ENCODE data around the gene PTPRK.

Gene PTPRK

GRCh38 chr6:128284128-128284527, 236.3 kb downstream of the PTPRK start:
- Histone ChIP-seq H3K9me3 (no peaks in the 10 kb centered on the region), H3K36me3 (no peaks in the 10 kb centered on the region), H3K27ac (no peak overlapping the region), H3K4me1 (peaks cover 0 to 11% (median 0%) of the 10 kb centered on the region in 4 donors), H3K27me3 (no peaks in the 10 kb centered on the region), H3K4me3 (no peak overlapping the region)
- TF ChIP-seq CTCF (IDR thresholded peaks at IDR 0.05): no peak
- no peak for DNase-seq
- intact Hi-C loops (cut with DNase I; ENCODE audit: low total_unique reads): no loop called here

GRCh38 chr6:128282961-128283360, 237.4 kb downstream of the PTPRK start:
- no peak overlapping the region for H3K27ac ChIP-seq
- H3K9me3 ChIP-seq: no peaks in the 10 kb centered on the region
- intact Hi-C loops (cut with DNase I; ENCODE audit: low total_unique reads): no loop called here
- H3K4me1 ChIP-seq: peaks cover 0 to 11% (median 0%) of the 10 kb centered on the region in 4 donors
- TF ChIP-seq CTCF (IDR thresholded peaks at IDR 0.05): no peak
- DNase-seq: no peak
- no peak overlapping the region for H3K4me3 ChIP-seq
- H3K27me3 ChIP-seq: no peaks in the 10 kb centered on the region
- no peaks in the 10 kb centered on the region for H3K36me3 ChIP-seq

DNA sequence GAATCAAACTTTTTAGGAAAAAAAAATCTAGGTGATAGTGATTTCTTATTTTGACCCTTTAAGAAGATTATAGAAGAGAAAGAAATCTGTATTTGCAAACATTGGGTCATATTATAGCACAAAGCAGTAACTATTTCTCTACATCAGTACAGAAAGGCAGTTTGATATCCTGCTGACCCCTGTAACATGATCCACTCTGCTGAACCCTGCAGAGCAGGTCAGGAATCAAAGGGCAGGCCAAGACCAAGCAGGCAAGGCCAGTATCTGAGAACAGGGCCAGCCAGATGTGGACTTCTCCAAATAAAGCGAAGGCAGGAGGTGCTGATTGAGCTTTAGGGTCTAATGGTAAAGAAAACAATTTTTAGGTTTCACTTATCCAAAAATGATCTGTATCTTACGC, 239.4 kb downstream of the PTPRK start:
- intact Hi-C loops (cut with DNase I; ENCODE audit: low total_unique reads): no loop called here
- Histone ChIP-seq H3K27ac (no peak overlapping the region), H3K4me1 (peaks cover 0 to 22% (median 0%) of the 10 kb centered on the region in 4 donors), H3K4me3 (no peak overlapping the region), H3K9me3 (no peaks in the 10 kb centered on the region), H3K27me3 (no peaks in the 10 kb centered on the region), H3K36me3 (no peaks in the 10 kb centered on the region)
- no peak for TF ChIP-seq CTCF (IDR thresholded peaks at IDR 0.05)
- no peak for DNase-seq

DNA sequence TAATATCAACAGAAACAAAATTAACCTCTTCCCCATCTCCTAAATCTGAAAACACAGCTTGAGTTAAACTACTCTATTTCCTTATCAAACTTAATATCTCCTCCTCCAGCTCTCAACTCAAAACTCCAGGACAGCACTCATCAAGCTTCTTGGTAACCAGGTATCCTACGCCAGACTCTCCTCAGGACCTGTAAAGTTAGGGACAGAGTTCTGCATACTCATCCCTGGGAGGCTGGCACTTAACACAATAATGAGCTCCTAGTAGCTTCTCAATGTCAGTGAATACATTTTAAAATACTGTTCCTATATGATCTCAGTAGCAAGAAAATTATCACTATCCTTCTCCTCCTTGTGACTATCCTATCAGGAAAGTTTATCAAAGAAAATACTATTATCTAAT, 240.3 kb downstream of the PTPRK start:
- H3K4me1 ChIP-seq: peaks cover 0 to 31% (median 2%) of the 10 kb centered on the region in 4 donors
- no peak overlapping the region for H3K27ac ChIP-seq
- H3K4me3 ChIP-seq: no peak overlapping the region
- H3K36me3 ChIP-seq: no peaks in the 10 kb centered on the region
- no peak for TF ChIP-seq CTCF (IDR thresholded peaks at IDR 0.05)
- no peak for DNase-seq
- no peaks in the 10 kb centered on the region for H3K27me3 ChIP-seq
- no peaks in the 10 kb centered on the region for H3K9me3 ChIP-seq
- intact Hi-C loops (cut with DNase I; ENCODE audit: low total_unique reads): no loop called here

DNA sequence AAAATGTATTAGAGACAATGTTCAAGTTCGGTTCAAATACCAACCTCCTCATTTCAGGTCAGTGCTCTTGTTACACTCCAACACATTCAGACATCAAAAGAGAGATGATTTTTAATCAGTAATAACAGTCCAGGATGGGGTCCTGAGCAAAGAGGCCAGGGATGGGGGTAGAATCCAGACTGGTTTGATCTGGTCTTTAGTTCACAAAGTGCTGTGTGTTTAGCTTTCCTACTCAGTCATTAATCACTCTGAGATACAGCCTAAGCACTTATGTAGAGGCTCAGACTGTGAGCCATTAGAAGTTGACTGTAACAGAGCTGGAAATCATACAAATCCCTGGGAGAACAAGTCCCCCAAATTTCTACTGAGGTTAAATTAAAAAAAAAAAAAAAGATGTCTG, 241.6 kb downstream of the PTPRK start:
- no peaks in the 10 kb centered on the region for H3K36me3 ChIP-seq
- TF ChIP-seq CTCF (IDR thresholded peaks at IDR 0.05): no peak
- DNase-seq: no peak
- H3K4me3 ChIP-seq: no peak overlapping the region
- intact Hi-C loops (cut with DNase I; ENCODE audit: low total_unique reads): no loop called here
- H3K4me1 ChIP-seq: peaks cover 0 to 33% (median 3%) of the 10 kb centered on the region in 4 donors
- H3K27me3 ChIP-seq: no peaks in the 10 kb centered on the region
- no peaks in the 10 kb centered on the region for H3K9me3 ChIP-seq
- H3K27ac ChIP-seq: no peak overlapping the region

DNA sequence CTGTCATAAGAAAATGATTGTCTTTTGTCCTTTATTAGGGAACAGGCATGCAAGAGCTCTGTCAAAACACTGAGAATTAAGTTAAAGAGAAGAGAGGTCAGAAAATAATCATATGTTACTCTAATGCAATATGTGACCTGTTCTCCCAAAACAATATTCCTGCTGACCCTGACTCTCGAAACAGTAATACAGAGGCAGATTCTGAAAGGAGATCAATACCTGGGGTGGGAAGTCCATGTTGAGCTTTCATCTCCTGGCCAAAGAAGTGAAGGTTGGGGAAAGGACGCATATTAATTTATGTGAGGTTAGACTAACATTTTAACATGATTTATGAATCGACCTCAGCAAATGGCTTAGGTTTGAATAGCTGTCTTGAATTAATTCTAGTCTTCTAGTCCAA, 243.0 kb downstream of the PTPRK start:
- no peak overlapping the region for H3K4me3 ChIP-seq
- intact Hi-C loops (cut with DNase I; ENCODE audit: low total_unique reads): no loop called here
- TF ChIP-seq CTCF (IDR thresholded peaks at IDR 0.05): no peak
- H3K9me3 ChIP-seq: no peaks in the 10 kb centered on the region
- peaks cover 0 to 30% (median 3%) of the 10 kb centered on the region in 4 donors for H3K4me1 ChIP-seq
- H3K36me3 ChIP-seq: no peaks in the 10 kb centered on the region
- no peaks in the 10 kb centered on the region for H3K27me3 ChIP-seq
- no peak for DNase-seq
- no peak overlapping the region for H3K27ac ChIP-seq

All from tibial artery (tissue), 4 donors.